Measurements from ENCODE around the gene RFT1.

RFT1 gene

DNA sequence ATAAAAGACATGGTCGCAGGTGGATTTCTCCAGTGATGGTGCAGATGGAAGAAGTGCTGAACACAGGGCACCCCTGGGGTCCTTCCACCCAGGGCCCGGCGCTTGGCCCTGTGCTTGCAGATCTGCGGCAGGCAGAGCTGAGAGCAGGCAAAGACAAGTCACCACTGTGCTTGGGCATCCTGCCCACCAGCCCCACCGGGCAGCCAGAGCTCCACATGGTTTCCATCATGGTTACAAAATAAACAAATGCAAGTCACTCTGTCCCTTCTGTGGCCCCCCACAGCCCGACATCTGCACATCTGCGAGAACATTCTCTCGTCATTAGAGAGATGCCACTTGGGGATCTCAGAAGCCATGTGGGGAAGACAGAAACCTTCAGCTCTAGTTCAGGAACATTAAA is 46.7 kb downstream of the RFT1 start:
- no peak overlapping the region for H3K4me3 ChIP-seq (ENCODE audit: low read length)

DNA sequence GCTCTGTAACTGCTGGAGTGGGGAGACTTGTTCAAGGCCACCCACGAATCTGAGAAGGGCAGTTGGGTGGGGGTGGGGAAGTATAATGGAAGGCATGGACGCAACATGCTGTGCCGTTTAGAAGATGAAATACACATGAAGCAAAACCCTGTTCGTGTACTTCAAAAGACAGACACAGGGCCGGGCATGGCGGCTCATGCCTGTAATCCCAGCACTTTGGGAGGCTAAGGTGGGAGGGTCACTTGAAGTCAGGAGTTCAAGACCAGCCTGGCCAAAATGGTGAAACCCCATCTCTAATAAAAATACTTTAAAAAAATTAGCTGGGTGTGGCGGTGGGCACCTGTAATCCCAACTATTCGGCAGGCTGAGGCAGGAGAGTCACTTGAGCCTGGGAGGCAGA is 47.5 kb downstream of the RFT1 start:
- Histone ChIP-seq H3K4me1 (ENCODE audit: control insufficient read depth, insufficient read depth, low read length) (peaks cover 10% of the 10 kb centered on the region), H3K27me3 (ENCODE audit: control insufficient read depth, insufficient read depth, low read length) (no peaks in the 10 kb centered on the region), H3K4me3 (ENCODE audit: low read length) (no peak overlapping the region), H3K36me3 (ENCODE audit: control insufficient read depth, insufficient read depth, low read length) (no peaks in the 10 kb centered on the region), H3K9ac (ENCODE audit: low read length) (no peak overlapping the region), H3K9me3 (ENCODE audit: control insufficient read depth, low read length) (no peaks in the 10 kb centered on the region)

More for the DNA sequence above, 46.7 kb downstream of the RFT1 start:
- Histone ChIP-seq H3K9me3 (ENCODE audit: control insufficient read depth, low read length) (no peaks in the 10 kb centered on the region), H3K4me1 (ENCODE audit: control insufficient read depth, insufficient read depth, low read length) (peaks cover 10% of the 10 kb centered on the region), H3K9ac (ENCODE audit: low read length) (no peak overlapping the region), H3K27me3 (ENCODE audit: control insufficient read depth, insufficient read depth, low read length) (no peaks in the 10 kb centered on the region), H3K36me3 (ENCODE audit: control insufficient read depth, insufficient read depth, low read length) (no peaks in the 10 kb centered on the region)

DNA sequence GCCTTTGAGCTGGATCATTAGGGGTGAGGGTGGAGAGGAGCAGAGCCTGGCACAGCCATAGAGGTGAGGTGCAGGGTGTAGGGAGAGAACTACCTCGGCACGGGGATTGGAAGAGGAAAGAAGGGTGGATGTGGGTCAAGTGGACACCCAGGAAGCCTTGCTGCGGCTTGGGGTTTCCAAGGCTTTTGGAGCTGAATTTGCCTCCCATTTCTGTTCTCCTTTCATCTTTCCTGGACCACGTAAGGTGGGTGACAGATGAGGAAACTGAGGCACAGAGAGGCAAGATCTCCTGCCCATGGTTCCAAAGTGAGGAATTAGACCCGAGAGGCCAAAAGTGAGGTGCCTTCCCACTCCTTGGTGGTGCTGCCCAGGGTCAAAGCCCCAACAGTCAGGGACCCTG is 48.9 kb downstream of the RFT1 start:
- no peaks in the 10 kb centered on the region for H3K27me3 ChIP-seq (ENCODE audit: control insufficient read depth, insufficient read depth, low read length)

DNA sequence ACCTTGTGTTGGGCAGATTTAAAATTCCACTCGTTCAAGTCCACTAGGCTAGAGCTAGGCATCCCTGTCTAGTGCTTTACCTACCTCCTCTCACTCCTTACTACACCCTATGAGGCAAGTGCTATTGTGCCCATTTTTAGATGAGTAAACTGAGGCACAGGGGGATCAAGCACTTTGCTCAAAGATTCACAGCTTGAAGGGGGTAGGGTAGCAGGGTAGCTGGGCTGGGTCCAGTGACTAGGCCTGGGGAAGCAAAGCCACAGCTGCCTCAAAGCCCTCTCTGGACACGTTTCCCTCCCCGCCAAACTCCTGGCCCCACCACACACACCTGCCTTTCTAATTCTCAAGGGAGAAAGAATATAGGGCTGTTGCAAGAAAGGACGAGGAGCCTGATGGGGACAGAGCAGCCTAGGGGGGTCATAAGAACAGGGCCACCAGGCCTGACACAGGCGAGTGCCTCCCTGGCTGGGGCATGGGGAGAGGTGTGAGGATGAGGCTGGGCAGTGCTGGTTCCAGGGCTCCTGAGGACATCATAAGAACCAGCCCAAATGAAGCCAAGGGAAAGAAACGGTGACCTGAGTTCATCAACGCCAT is 49.5 kb downstream of the RFT1 start:
- Histone ChIP-seq H3K36me3 (ENCODE audit: control insufficient read depth, insufficient read depth, low read length) (no peaks in the 10 kb centered on the region), H3K9me3 (ENCODE audit: control insufficient read depth, low read length) (no peaks in the 10 kb centered on the region), H3K9ac (ENCODE audit: low read length) (no peak overlapping the region), H3K27me3 (ENCODE audit: control insufficient read depth, insufficient read depth, low read length) (no peaks in the 10 kb centered on the region), H3K4me1 (ENCODE audit: control insufficient read depth, insufficient read depth, low read length) (peaks cover 10% of the 10 kb centered on the region), H3K4me3 (ENCODE audit: low read length) (no peak overlapping the region)

More for the DNA sequence above, 48.9 kb downstream of the RFT1 start:
- Histone ChIP-seq H3K9ac (ENCODE audit: low read length) (no peak overlapping the region), H3K36me3 (ENCODE audit: control insufficient read depth, insufficient read depth, low read length) (no peaks in the 10 kb centered on the region), H3K4me1 (ENCODE audit: control insufficient read depth, insufficient read depth, low read length) (peaks cover 10% of the 10 kb centered on the region), H3K4me3 (ENCODE audit: low read length) (no peak overlapping the region), H3K9me3 (ENCODE audit: control insufficient read depth, low read length) (no peaks in the 10 kb centered on the region)

DNA sequence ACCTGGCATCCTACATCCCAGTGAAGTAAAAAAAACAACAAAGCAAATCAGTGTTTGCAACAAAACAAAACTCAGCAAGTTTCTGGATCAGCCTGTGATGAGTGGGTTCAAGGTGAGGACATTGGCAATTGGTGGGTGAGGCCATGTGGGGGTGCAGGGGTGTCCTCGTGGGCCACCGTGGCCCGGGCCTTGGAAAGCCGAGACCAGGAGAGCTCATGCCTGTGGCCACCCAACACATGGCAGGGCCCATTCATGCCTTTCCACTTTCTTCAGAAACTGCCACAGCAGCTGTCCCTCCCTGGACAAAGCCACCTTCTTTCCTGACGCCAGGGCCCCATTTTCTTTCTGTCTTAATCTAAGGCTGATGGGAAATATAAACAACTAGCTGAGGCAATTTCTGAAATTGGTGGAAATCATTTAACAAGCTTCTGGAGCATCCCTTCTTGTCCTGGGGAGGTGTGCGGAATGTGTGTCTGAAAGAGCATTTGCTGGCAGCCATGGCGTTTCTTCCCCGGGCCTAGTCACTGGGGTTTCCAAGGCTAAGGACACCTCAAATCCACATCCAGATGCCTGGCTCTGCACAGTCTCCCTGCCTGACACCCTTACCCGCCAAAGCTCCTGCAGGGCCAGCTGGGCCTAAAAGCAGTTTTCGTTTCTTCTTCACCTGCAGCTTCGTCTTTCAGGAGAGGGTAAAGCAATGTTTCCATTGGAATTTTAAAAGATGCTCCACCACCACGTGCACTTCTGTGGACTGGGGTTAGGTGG is 50.3 kb downstream of the RFT1 start:
- Histone ChIP-seq H3K9me3 (ENCODE audit: control insufficient read depth, low read length) (no peaks in the 10 kb centered on the region), H3K36me3 (ENCODE audit: control insufficient read depth, insufficient read depth, low read length) (no peaks in the 10 kb centered on the region), H3K4me3 (ENCODE audit: low read length) (no peak overlapping the region), H3K4me1 (ENCODE audit: control insufficient read depth, insufficient read depth, low read length) (peaks cover 10% of the 10 kb centered on the region), H3K9ac (ENCODE audit: low read length) (no peak overlapping the region), H3K27me3 (ENCODE audit: control insufficient read depth, insufficient read depth, low read length) (no peaks in the 10 kb centered on the region)

DNA sequence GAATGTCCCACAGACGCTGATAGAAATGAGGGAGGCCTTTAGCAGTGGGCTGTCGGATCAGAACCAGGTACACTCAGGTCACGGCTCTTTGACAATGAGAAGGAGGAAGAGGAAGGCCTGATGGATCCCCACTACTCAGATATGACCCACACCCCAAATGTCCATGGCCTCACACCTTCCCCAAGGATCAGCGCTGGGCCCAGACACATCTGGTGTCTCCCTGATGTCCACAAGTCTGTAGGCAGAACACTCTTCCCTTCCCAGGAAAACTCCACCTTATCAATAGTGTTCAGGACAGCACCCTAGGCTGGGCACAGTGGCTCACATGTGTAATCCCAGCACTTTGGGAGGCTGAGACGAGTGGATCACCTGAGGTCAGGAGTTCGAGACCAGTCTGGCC is 51.1 kb downstream of the RFT1 start:
- Histone ChIP-seq H3K9me3 (ENCODE audit: control insufficient read depth, low read length) (no peaks in the 10 kb centered on the region), H3K4me3 (ENCODE audit: low read length) (no peak overlapping the region), H3K9ac (ENCODE audit: low read length) (no peak overlapping the region), H3K36me3 (ENCODE audit: control insufficient read depth, insufficient read depth, low read length) (no peaks in the 10 kb centered on the region), H3K4me1 (ENCODE audit: control insufficient read depth, insufficient read depth, low read length) (peaks cover 2% of the 10 kb centered on the region), H3K27me3 (ENCODE audit: control insufficient read depth, insufficient read depth, low read length) (no peaks in the 10 kb centered on the region)

DNA sequence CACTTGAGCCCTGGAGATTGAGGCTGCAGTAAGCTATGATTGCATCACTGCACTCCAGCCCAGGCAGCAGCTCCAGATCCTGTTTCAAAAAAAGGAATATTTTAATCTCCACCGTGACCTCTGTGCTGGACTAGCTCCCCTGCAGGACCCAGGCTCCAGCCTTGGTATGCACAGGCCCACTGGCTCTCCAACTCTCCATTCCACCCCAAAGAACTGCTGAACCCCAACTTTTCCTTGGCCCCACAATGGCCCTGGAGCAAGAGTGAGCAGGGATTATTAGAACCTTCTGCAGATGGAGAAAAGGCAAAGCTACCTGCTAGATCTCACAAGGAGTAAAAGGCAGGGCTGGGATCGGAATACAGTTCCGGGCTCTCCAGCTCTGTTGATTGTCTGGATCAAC is 51.6 kb downstream of the RFT1 start:
- Histone ChIP-seq H3K4me3 (ENCODE audit: low read length) (no peak overlapping the region), H3K9ac (ENCODE audit: low read length) (no peak overlapping the region), H3K36me3 (ENCODE audit: control insufficient read depth, insufficient read depth, low read length) (no peaks in the 10 kb centered on the region), H3K4me1 (ENCODE audit: control insufficient read depth, insufficient read depth, low read length) (peaks cover under 1% of the 10 kb centered on the region), H3K9me3 (ENCODE audit: control insufficient read depth, low read length) (no peaks in the 10 kb centered on the region), H3K27me3 (ENCODE audit: control insufficient read depth, insufficient read depth, low read length) (no peaks in the 10 kb centered on the region)

DNA sequence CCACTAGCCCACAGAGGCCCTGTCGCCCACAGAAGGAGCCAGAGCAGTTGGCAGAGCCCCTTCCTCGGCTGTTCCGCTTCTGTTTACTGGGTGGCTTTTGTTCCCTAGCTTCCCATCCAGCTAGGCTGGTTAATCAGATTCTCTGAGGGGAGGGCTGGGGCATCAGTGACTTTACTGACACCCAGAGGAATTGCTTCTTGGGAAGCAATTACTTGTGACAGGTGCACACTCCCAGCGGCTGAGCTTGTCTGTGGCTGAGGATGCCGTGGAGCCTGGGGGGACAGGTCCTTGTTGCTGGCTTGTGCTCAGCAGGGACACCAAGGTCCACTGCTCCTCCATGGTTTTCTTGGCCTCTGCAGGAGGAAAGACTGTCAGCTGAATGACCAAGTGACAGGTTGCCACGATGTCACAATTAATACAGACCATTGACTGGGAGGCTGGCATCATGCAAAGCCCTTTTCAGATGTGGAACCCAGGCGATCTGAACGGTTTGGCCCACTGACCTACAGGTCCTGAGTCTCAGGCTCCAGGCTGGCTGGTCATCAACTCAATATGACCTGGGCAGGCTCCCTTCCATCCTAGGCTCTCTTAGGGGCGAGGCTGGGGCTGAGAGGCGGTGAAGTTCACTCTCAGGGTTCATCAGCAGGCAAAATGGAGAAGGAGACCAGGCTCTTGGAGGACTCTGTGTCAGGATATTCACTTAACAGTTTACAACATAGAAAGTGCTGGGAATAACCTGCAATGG is 52.6 kb downstream of the RFT1 start:
- no peak overlapping the region for H3K4me3 ChIP-seq (ENCODE audit: low read length)
- no peak overlapping the region for H3K9ac ChIP-seq (ENCODE audit: low read length)
- H3K9me3 ChIP-seq (ENCODE audit: control insufficient read depth, low read length), result no peaks in the 10 kb centered on the region
- H3K27me3 ChIP-seq (ENCODE audit: control insufficient read depth, insufficient read depth, low read length), result no peaks in the 10 kb centered on the region
- H3K36me3 ChIP-seq (ENCODE audit: control insufficient read depth, insufficient read depth, low read length), result no peaks in the 10 kb centered on the region
- H3K4me1 ChIP-seq (ENCODE audit: control insufficient read depth, insufficient read depth, low read length), result peaks cover 4% of the 10 kb centered on the region

DNA sequence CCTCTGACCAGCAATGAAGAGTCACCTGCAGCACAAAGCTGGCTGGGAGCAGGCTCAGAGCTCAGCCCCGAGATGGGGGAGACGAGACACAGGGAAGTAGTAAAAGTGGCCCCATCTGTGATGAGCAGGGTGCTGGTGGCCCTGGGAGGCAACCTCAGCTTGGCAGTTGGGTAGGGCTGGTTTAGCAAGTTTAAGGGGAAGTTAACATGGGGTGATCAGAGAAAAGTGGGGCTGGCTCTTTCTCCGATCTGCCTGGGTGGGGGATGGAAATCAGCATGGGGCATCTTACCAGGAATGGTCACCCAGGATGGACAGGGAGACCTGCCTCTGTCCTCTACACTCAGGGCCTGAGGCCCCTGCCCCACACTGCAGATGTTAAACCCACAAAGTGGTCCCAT is 54.5 kb downstream of the RFT1 start:
- H3K9ac ChIP-seq (ENCODE audit: low read length), result no peak overlapping the region
- peaks cover 14% of the 10 kb centered on the region for H3K4me1 ChIP-seq (ENCODE audit: control insufficient read depth, insufficient read depth, low read length)
- no peaks in the 10 kb centered on the region for H3K27me3 ChIP-seq (ENCODE audit: control insufficient read depth, insufficient read depth, low read length)
- no peak overlapping the region for H3K4me3 ChIP-seq (ENCODE audit: low read length)
- no peaks in the 10 kb centered on the region for H3K9me3 ChIP-seq (ENCODE audit: control insufficient read depth, low read length)
- no peaks in the 10 kb centered on the region for H3K36me3 ChIP-seq (ENCODE audit: control insufficient read depth, insufficient read depth, low read length)

DNA sequence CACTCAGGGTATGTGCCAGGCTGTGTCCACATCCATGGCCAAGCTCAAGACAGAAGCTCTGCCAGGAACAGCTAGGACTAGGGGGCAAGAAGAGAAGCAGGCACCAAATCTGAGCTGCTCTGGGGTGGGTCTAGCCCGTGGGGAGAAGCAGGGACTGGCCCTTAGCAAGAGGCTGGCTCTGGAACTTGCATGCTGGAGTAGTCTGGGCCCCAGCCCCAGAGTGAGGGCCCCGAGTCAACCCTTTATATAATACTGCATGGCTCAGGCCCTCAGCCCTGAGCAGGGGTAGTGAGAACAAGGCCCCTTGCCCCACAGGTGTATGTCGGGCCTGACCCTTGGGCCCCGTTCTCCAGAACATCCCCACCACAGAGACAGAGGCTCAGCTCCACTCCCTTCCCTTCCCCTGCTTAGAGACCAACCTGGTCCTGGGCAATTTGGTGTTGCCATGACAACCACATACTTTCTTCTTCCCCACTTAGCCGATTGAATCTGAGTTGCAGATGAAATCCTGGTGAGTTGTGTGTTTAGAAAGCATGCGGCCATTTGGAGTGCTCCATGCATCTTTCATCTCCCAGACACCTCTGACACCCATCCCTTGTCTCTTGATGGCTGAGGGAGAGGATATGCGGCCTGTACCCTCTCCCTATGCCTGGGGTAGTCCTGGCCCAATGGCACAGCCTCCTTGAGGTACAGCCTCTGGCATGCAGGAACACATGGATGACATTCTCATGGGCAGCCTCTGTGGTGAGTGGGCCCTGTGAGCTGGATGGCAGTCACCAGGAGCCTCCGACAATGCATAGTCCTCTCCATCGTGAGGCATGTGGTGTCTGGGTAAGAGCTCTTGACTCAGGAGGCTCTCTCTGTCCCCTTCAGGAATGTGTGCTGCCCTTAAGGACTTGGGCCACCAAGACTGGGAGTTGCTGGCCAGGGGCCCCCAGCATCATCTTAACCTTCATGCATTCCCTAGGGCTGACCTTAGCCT is 55.2 kb downstream of the RFT1 start:
- H3K4me1 ChIP-seq (ENCODE audit: control insufficient read depth, insufficient read depth, low read length), result peaks cover 14% of the 10 kb centered on the region
- H3K9me3 ChIP-seq (ENCODE audit: control insufficient read depth, low read length), result no peaks in the 10 kb centered on the region
- H3K9ac ChIP-seq (ENCODE audit: low read length), result no peak overlapping the region
- no peaks in the 10 kb centered on the region for H3K36me3 ChIP-seq (ENCODE audit: control insufficient read depth, insufficient read depth, low read length)
- no peaks in the 10 kb centered on the region for H3K27me3 ChIP-seq (ENCODE audit: control insufficient read depth, insufficient read depth, low read length)
- no peak overlapping the region for H3K4me3 ChIP-seq (ENCODE audit: low read length)

DNA sequence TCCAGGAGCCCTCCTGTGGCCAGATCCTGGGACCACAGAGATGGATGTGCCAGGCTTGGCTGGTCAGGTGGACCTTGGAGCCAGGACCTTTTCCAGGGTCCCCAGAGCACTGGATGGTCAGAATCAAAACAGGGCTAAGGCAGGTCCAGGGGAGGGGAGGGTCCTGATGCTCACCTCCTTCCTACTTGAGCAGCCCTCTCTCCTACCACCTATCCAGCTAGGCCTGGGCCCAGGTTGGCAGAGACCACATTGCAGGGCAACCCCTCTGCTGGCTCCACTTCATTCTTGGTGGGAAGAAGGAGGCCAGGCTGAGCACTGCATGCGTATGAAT is 55.9 kb downstream of the RFT1 start:
- H3K9me3 ChIP-seq (ENCODE audit: control insufficient read depth, low read length), result no peaks in the 10 kb centered on the region
- H3K36me3 ChIP-seq (ENCODE audit: control insufficient read depth, insufficient read depth, low read length), result no peaks in the 10 kb centered on the region
- no peak overlapping the region for H3K9ac ChIP-seq (ENCODE audit: low read length)
- H3K4me3 ChIP-seq (ENCODE audit: low read length), result no peak overlapping the region
- no peaks in the 10 kb centered on the region for H3K27me3 ChIP-seq (ENCODE audit: control insufficient read depth, insufficient read depth, low read length)
- peaks cover 14% of the 10 kb centered on the region for H3K4me1 ChIP-seq (ENCODE audit: control insufficient read depth, insufficient read depth, low read length)
